ENCODE data around the gene HEPN1.

The HEPN1 gene

GRCh38 chr11:124884869-124885479 is 34.1 kb upstream of the HEPN1 start:
- no peak for DNase-seq (ENCODE audit: low read depth)

GRCh38 chr11:124886476-124886875 is 32.6 kb upstream of the HEPN1 start:
- no peak for DNase-seq (ENCODE audit: low read depth)

- no peak for DNase-seq (ENCODE audit: low read depth)
Measured at GRCh38 chr11:124886978-124887666, 31.9 kb upstream of the HEPN1 start.

GRCh38 chr11:124887667-124888013 is 31.4 kb upstream of the HEPN1 start:
- no peak for DNase-seq (ENCODE audit: low read depth)

GRCh38 chr11:124889191-124890091 is 29.6 kb upstream of the HEPN1 start:
- DNase-seq (ENCODE audit: low read depth), result no peak

GRCh38 chr11:124890151-124890550 is 28.9 kb upstream of the HEPN1 start:
- no peak for DNase-seq (ENCODE audit: low read depth)

GRCh38 chr11:124890683-124891372 is 28.2 kb upstream of the HEPN1 start:
- no peak for DNase-seq (ENCODE audit: low read depth)

- no peak for DNase-seq (ENCODE audit: low read depth)
Measured at GRCh38 chr11:124891373-124891861, 27.6 kb upstream of the HEPN1 start.

- DNase-seq (ENCODE audit: low read depth), result no peak
Measured at GRCh38 chr11:124892146-124892545, 26.9 kb upstream of the HEPN1 start.

GRCh38 chr11:124892750-124893454 is 26.1 kb upstream of the HEPN1 start:
- DNase-seq (ENCODE audit: low read depth), result no peak

- DNase-seq (ENCODE audit: low read depth), result no peak
Measured at GRCh38 chr11:124893781-124894401, 25.2 kb upstream of the HEPN1 start.

- DNase-seq (ENCODE audit: low read depth), result no peak
Measured at GRCh38 chr11:124894606-124895430, 24.2 kb upstream of the HEPN1 start.

- no peak for DNase-seq (ENCODE audit: low read depth)
Measured at GRCh38 chr11:124895471-124895971, 23.5 kb upstream of the HEPN1 start.

- no peak for DNase-seq (ENCODE audit: low read depth)
Measured at GRCh38 chr11:124896071-124896750, 22.8 kb upstream of the HEPN1 start.

- DNase-seq (ENCODE audit: low read depth), result no peak
Measured at GRCh38 chr11:124896821-124897391, 22.1 kb upstream of the HEPN1 start.

GRCh38 chr11:124897674-124898262 is 21.3 kb upstream of the HEPN1 start, which contains the start of gene ROBO4:
Gene ROBO4, minus strand, starts transcription at chr11:124897865. Its CDS starts 70 bp downstream, at chr11:124897795.
- DNase-seq (ENCODE audit: low read depth), result no peak

GRCh38 chr11:124898263-124898680 is 20.8 kb upstream of the HEPN1 start:
- DNase-seq (ENCODE audit: low read depth), result no peak

GRCh38 chr11:124898711-124899110 is 20.3 kb upstream of the HEPN1 start:
- DNase-seq (ENCODE audit: low read depth), result no peak
